Endothelial cell of umbilical vein (primary cell): Measurements from ENCODE around the gene PALMD. TPM values are rescaled to one million over a fixed set of nuclear protein-coding genes. Genes with fewer than 3 reads are reported as not detected.

Source experiments
- BruUV-seq: library from RNA; stranded (reverse); fragments of 400-500 nt; replicated peaks from 2 replicates; lab custom pipeline; 2021; lab: Mats Ljungman, UMichigan
- CTCF ChIA-PET: fragments of 300-600, 350-600 bp; sonication (Branson Sonifier 250); formaldehyde crosslinking; loops from one replicate; lab custom pipeline; 2021; ENCODE audit warnings: antibody characterized with exemption, inconsistent platforms; lab: Charles Lee
- POLR2A ChIA-PET: fragments of 300-600, 350-600 bp; sonication (Branson Sonifier 250); formaldehyde crosslinking; loops from one replicate; lab custom pipeline; 2021; ENCODE audit warnings: antibody characterized with exemption, inconsistent platforms; lab: Charles Lee
- DNase-seq: peaks from one replicate; pipeline ENCODE4 v3.0.0-alpha.2; 2011; ENCODE audit warnings: low read depth, low spot score
- FAIRE-seq: peaks from 2 replicates; lab custom pipeline; 2011; peaks lifted over from hg19 to GRCh38; lab: Jason Lieb, UNC
- H2AFZ ChIP-seq: 2 replicates; pipeline ENCODE4 v1.6.0; 2012; ENCODE audit warnings: low read depth, low read length, control low read depth, inconsistent platforms
- H3K27ac ChIP-seq: 2 replicates; pipeline ENCODE4 v1.5.1; 2011; ENCODE audit warnings: low read depth, mild to moderate bottlenecking, control low read depth, low read length, moderate library complexity; ENCODE audit not compliant: insufficient read depth
- H3K27me3 ChIP-seq, 2 experiments: 2 replicates each; pipeline versions ENCODE4 v1.6.0 to v1.6.1; 2011; ENCODE audit warnings: low read length in 2 of 2, mixed read lengths in 1 of 2; ENCODE audit not compliant: control insufficient read depth in 2 of 2, insufficient read depth in 2 of 2
- H3K36me3 ChIP-seq, 2 experiments: 2 replicates in 1 of 2; 3 replicates in 1 of 2; pipeline ENCODE4 v1.5.1; 2011; ENCODE audit warnings: low read length in 2 of 2, mild to moderate bottlenecking in 1 of 2, moderate library complexity in 1 of 2; ENCODE audit not compliant: control insufficient read depth in 2 of 2, insufficient read depth in 2 of 2; ENCODE audit errors: extremely low read depth in 1 of 2
- H3K4me1 ChIP-seq: 3 replicates; pipeline ENCODE4 v1.5.1; 2011; ENCODE audit warnings: mild to moderate bottlenecking, low read length; ENCODE audit not compliant: control insufficient read depth, insufficient read depth; ENCODE audit errors: extremely low read depth
- H3K4me2 ChIP-seq: 2 replicates; pipeline ENCODE4 v1.6.1; 2011; ENCODE audit warnings: low read length, control low read depth, mixed read lengths; ENCODE audit not compliant: insufficient read depth
- H3K4me3 ChIP-seq, 3 experiments: fragments of 200-600 bp in 1 of 3; sonication (generic), shearing (Covaris generic) in 1 of 3; replicated peaks in 1 of 3; 2 replicates each; pipeline ENCODE4 v1.5.1; 2011 to 2016; ENCODE audit warnings: control low read depth in 3 of 3, low read length in 3 of 3, mild to moderate bottlenecking in 2 of 3, inconsistent platforms in 1 of 3, low read depth in 1 of 3, moderate library complexity in 1 of 3; ENCODE audit not compliant: insufficient read depth in 1 of 3
- H3K79me2 ChIP-seq: 2 replicates; pipeline ENCODE4 v1.6.0; 2012; ENCODE audit warnings: low read length, inconsistent platforms; ENCODE audit not compliant: control insufficient read depth, insufficient read depth
- H3K9ac ChIP-seq: replicated peaks from 2 replicates; pipeline ENCODE3; 2011; ENCODE audit warnings: low read length, control low read depth; ENCODE audit not compliant: insufficient read depth; ENCODE audit errors: extremely low read depth
- H3K9me1 ChIP-seq: replicated peaks from 3 replicates; pipeline ENCODE4 v1.6.0; 2011; ENCODE audit warnings: mild to moderate bottlenecking, low read length; ENCODE audit not compliant: control insufficient read depth, insufficient read depth; ENCODE audit errors: extremely low read depth
- H3K9me3 ChIP-seq: replicated peaks from 2 replicates; pipeline ENCODE4 v1.5.1; 2012; ENCODE audit warnings: low read length, inconsistent platforms; ENCODE audit not compliant: control insufficient read depth, insufficient read depth
- H4K20me1 ChIP-seq: replicated peaks from 2 replicates; pipeline ENCODE3; 2011; ENCODE audit warnings: mild to moderate bottlenecking, low read length; ENCODE audit not compliant: control insufficient read depth, insufficient read depth; ENCODE audit errors: extremely low read depth
- CTCF ChIP-seq, 2 donors: IDR thresholded peaks; 1 replicate in 1 of 2; 2 replicates in 1 of 2; pipeline ENCODE4 v1.5.1; 2011; ENCODE audit warnings: low read length in 2 of 2, mild to moderate bottlenecking in 2 of 2, moderate library complexity in 2 of 2, control low read depth in 1 of 2, inconsistent platforms in 1 of 2, low read depth in 1 of 2; ENCODE audit not compliant: insufficient read depth in 1 of 2; ENCODE audit errors: extremely low read depth in 1 of 2
- EZH2 ChIP-seq: IDR thresholded peaks from 2 replicates; pipeline ENCODE4 v1.6.1; 2012; ENCODE audit warnings: borderline replicate concordance, low read depth, mild to moderate bottlenecking, moderate library complexity, low read length, inconsistent platforms; ENCODE audit not compliant: severe bottlenecking
- FOS ChIP-seq: IDR thresholded peaks from 2 replicates; pipeline ENCODE4 v1.6.1; 2011; ENCODE audit warnings: mild to moderate bottlenecking, low read length, moderate library complexity, borderline replicate concordance; ENCODE audit not compliant: insufficient read depth
- GATA2 ChIP-seq: IDR thresholded peaks from 2 replicates; pipeline ENCODE4 v1.7.0; 2011; ENCODE audit warnings: low read depth, mild to moderate bottlenecking, moderate library complexity, mixed read lengths, low read length; ENCODE audit not compliant: insufficient read length, insufficient read depth
- JUN ChIP-seq: IDR thresholded peaks from 2 replicates; pipeline ENCODE4 v1.6.1; 2011; ENCODE audit warnings: borderline replicate concordance, low read depth; ENCODE audit not compliant: insufficient read length, insufficient read depth
- MYC ChIP-seq: IDR thresholded peaks from one replicate; pipeline ENCODE4 v1.6.1; 2011; ENCODE audit warnings: mild to moderate bottlenecking, low read depth, low read length
- POLR2A ChIP-seq: IDR thresholded peaks from 2 replicates; pipeline ENCODE4 v1.6.1; 2012; ENCODE audit warnings: low read depth, mild to moderate bottlenecking, control low read depth, low read length
- POLR2AphosphoS5 ChIP-seq: IDR thresholded peaks from 2 replicates; pipeline ENCODE4 v1.6.1; 2012; ENCODE audit warnings: low read depth, mild to moderate bottlenecking, control low read depth, low read length, moderate library complexity; ENCODE audit not compliant: insufficient read depth
- dilution Hi-C: fragments of 300-500 bp; cut with MboI; formaldehyde crosslinking; loops from one replicate; pipeline ENCODE4 v1.15.0; 2019; ENCODE audit warnings: low sequenced_read_pairs; ENCODE audit not compliant: extremely low pct_ligation_motif_present
- intact Hi-C: fragments of 100-400 bp; cut with micrococcal nuclease; formaldehyde crosslinking; loops from one replicate; pipeline ENCODE4 v1.10.0; 2022
- polyA plus RNA-seq, 4 experiments: library from polyadenylated mRNA; depleted of rRNA in 3 of 4; stranded (reverse) in 3 of 4; unstranded in 1 of 4; fragments of >200 nt; gene quantifications; 2 replicates each; pipeline versions ENCODE4 v1.2.1 to v1.2.3, GENCODE V29; 2011 to 2012; ENCODE audit warnings: missing spikeins in 1 of 4
- total RNA-seq: library from RNA; stranded (reverse); gene quantifications from 2 replicates; pipeline ENCODE4 v1.2.3, GENCODE V29; 2021
- TF ChIP-seq, protein P1 (sequence below): IDR thresholded peaks from 2 replicates; pipeline ENCODE4 v1.6.1; 2011; ENCODE audit not compliant: insufficient read depth, insufficient read length

Gene PALMD
- total and polyA plus RNA-seq, 2 donors (not counting 3 experiments of a cell fraction or from before 2014, with no cell fraction given) = 52.6 to 137 TPM

DNA sequence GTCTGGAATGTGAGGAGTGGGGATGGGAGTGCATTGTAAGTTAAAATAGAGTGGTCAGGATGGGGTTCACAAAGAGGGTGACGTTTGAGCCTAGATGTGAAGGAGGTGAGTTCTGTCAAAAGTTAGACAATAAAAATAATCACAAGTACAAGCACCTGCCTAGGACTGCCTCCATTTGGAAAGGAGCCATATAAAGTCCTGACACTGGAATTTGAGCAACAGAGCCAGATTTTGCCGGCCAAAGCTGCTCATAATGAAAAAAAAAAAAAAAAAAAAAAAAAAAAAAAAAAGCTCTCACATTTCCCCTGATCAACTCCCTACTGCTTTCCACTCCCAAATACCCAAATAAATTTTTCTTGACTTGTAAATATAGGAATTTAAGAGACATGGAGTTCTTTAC is 4.1 kb downstream of the PALMD start:
- ChIA-PET CTCF (interaction anchor here (0.8 to 7.0 kb wide), 8 partner anchors 11 to 469 kb away, joined by 3 to 47 read pairs (median 12); no protein-coding TSS in a partner anchor), POLR2A (interaction anchor here (1.0 to 1.3 kb wide), 3 partner anchors 9 to 50 kb away, joined by 3 to 4 read pairs (median 4); no protein-coding TSS in a partner anchor)
- TF ChIP-seq POLR2AphosphoS5 = no peak
- TF ChIP-seq POLR2A = no peak
- no peak for TF ChIP-seq CTCF (IDR thresholded peaks at IDR 0.05; ENCODE audit: extremely low read depth in 1 of 2, insufficient read depth in 1 of 2, low read depth in 1 of 2, low read length in 2 of 2)
- TF ChIP-seq MYC = no peak
- TF ChIP-seq, protein P1, sequence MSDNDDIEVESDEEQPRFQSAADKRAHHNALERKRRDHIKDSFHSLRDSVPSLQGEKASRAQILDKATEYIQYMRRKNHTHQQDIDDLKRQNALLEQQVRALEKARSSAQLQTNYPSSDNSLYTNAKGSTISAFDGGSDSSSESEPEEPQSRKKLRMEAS = no peak
- no peak for TF ChIP-seq GATA2
- TF ChIP-seq EZH2 = no peak
- TF ChIP-seq FOS = no peak
- no peak for TF ChIP-seq JUN
- H3K4me1 ChIP-seq = peaks cover 66% of the 10 kb centered on the region
- H4K20me1 ChIP-seq = no peaks in the 10 kb centered on the region
- H2AFZ ChIP-seq = no peak overlapping the region
- no peak for FAIRE-seq
- H3K9ac ChIP-seq = peak overlapping the region; percentile 98
- no TSS peak for BruUV-seq
- H3K36me3 ChIP-seq = peaks cover 0 to 7% of the 10 kb centered on the region in 2 experiments
- H3K9me1 ChIP-seq = no peaks in the 10 kb centered on the region
- dilution Hi-C loops = no loop called here
- intact Hi-C loops = loop anchor here (10.0 kb wide), 1 partner anchor 385 kb away; a partner anchor contains a TSS
- H3K27me3 ChIP-seq = no peaks in the 10 kb centered on the region
- peak overlapping the region; percentile 93 for H3K4me2 ChIP-seq
- peaks cover 91% of the 10 kb centered on the region for H3K79me2 ChIP-seq
- peak overlapping the region in 1 of 3 experiments; percentile 99 for H3K4me3 ChIP-seq
- peak overlapping the region; percentile 94 for H3K27ac ChIP-seq
- no peaks in the 10 kb centered on the region for H3K9me3 ChIP-seq
- peak; percentile 73 for DNase-seq
